ENCODE measurements around the gene TBC1D8. TPM values are rescaled to one million over a fixed set of nuclear protein-coding genes. Genes with fewer than 3 reads are reported as not detected.

TBC1D8 gene
- total RNA-seq, 1 donor from 2014 or later, result 25.3 TPM

GRCh38 chr2:101026253-101026701 lies 124.9 kb downstream of the TBC1D8 start:
- DNase-seq (ENCODE audit: low read depth), result no peak
- peaks cover 15% of the 10 kb centered on the region for H3K36me3 ChIP-seq (ENCODE audit: control insufficient read depth, insufficient read depth, low read length)
- no peak for FAIRE-seq
- TF ChIP-seq, protein P1, sequence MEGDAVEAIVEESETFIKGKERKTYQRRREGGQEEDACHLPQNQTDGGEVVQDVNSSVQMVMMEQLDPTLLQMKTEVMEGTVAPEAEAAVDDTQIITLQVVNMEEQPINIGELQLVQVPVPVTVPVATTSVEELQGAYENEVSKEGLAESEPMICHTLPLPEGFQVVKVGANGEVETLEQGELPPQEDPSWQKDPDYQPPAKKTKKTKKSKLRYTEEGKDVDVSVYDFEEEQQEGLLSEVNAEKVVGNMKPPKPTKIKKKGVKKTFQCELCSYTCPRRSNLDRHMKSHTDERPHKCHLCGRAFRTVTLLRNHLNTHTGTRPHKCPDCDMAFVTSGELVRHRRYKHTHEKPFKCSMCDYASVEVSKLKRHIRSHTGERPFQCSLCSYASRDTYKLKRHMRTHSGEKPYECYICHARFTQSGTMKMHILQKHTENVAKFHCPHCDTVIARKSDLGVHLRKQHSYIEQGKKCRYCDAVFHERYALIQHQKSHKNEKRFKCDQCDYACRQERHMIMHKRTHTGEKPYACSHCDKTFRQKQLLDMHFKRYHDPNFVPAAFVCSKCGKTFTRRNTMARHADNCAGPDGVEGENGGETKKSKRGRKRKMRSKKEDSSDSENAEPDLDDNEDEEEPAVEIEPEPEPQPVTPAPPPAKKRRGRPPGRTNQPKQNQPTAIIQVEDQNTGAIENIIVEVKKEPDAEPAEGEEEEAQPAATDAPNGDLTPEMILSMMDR (IDR thresholded peaks at IDR 0.05; ENCODE audit: insufficient read depth, low read length, severe bottlenecking), result no peak
- H3K4me3 ChIP-seq (ENCODE audit: low read depth, low read length), result no peak overlapping the region
- no peaks in the 10 kb centered on the region for H3K27me3 ChIP-seq (ENCODE audit: control insufficient read depth, insufficient read depth, low read length)

DNA sequence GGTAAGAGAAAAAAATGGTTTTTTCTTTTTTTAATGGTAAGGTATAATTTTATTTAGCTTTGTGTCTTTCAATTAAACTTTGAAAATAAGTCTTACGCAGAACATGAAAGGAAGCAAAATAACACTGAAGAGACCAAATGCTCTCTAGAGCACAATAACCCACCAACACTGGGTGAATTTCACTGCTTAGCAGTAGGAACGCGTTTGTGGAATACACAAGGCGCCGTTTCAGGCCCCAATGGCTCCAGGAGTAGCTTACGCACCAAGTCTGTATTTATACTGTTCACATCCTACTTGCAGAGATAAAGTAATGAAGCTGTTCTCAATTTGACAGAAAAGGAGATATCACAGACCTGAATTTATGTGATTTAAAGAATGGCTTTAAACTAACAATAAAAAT lies 125.6 kb downstream of the TBC1D8 start:
- no peak overlapping the region for H3K4me3 ChIP-seq (ENCODE audit: low read depth, low read length)
- TF ChIP-seq, protein P1 (IDR thresholded peaks at IDR 0.05; ENCODE audit: insufficient read depth, low read length, severe bottlenecking), result no peak
- DNase-seq (ENCODE audit: low read depth) (no peak), FAIRE-seq (no peak)
- peaks cover 14% of the 10 kb centered on the region for H3K36me3 ChIP-seq (ENCODE audit: control insufficient read depth, insufficient read depth, low read length)
- no peaks in the 10 kb centered on the region for H3K27me3 ChIP-seq (ENCODE audit: control insufficient read depth, insufficient read depth, low read length)

- DNase-seq (ENCODE audit: low read depth) (no peak), FAIRE-seq (no peak)
- TF ChIP-seq, protein P1 (IDR thresholded peaks at IDR 0.05; ENCODE audit: insufficient read depth, low read length, severe bottlenecking), result no peak
- no peak overlapping the region for H3K4me3 ChIP-seq (ENCODE audit: low read depth, low read length)
- H3K36me3 ChIP-seq (ENCODE audit: control insufficient read depth, insufficient read depth, low read length), result peaks cover 19% of the 10 kb centered on the region
- H3K27me3 ChIP-seq (ENCODE audit: control insufficient read depth, insufficient read depth, low read length), result no peaks in the 10 kb centered on the region
These were observed 127.7 kb downstream of the TBC1D8 start for GRCh38 chr2:101023327-101024107.

- DNase-seq (ENCODE audit: low read depth) (no peak), FAIRE-seq (no peak)
- H3K36me3 ChIP-seq (ENCODE audit: control insufficient read depth, insufficient read depth, low read length), result peaks cover 12% of the 10 kb centered on the region
- TF ChIP-seq, protein P1 (IDR thresholded peaks at IDR 0.05; ENCODE audit: insufficient read depth, low read length, severe bottlenecking), result no peak
- no peak overlapping the region for H3K4me3 ChIP-seq (ENCODE audit: low read depth, low read length)
- H3K27me3 ChIP-seq (ENCODE audit: control insufficient read depth, insufficient read depth, low read length), result no peaks in the 10 kb centered on the region
These were observed 129.0 kb downstream of the TBC1D8 start for GRCh38 chr2:101022221-101022620.

DNA sequence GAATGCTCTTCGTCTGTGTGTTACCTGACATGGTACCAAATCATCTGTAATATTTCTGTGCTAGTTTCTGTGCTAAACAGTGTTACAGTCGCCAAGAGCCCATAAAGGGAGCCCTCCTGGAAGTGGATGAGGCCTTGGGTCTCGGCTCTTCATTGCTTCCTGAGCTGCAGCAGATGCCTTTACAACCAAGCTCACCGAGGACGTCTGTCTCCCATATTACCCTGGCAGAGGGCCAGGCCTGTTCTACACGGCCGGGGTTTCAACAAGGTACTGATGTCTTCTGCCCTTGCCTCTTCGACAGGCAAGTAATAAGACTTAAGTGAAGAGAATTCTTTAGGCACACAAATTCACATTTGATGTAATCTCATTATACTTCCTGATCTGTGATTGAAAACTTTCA lies 132.2 kb downstream of the TBC1D8 start:
- FAIRE-seq (no peak), DNase-seq (ENCODE audit: low read depth) (no peak)
- Histone ChIP-seq H3K36me3 (ENCODE audit: control insufficient read depth, insufficient read depth, low read length) (peaks cover 12% of the 10 kb centered on the region), H3K4me3 (ENCODE audit: low read depth, low read length) (no peak overlapping the region), H3K27me3 (ENCODE audit: control insufficient read depth, insufficient read depth, low read length) (no peaks in the 10 kb centered on the region)
- TF ChIP-seq, protein P1 (IDR thresholded peaks at IDR 0.05; ENCODE audit: insufficient read depth, low read length, severe bottlenecking), result no peak

Data from bronchial epithelial cell (primary cell).